ENCODE measurements around the gene PRTN3. TPM values are rescaled to one million over a fixed set of nuclear protein-coding genes. Genes with fewer than 3 reads are reported as not detected.

The PRTN3 gene
- total RNA-seq, 1 experiment from 2014 or later = 0.66 TPM

DNA sequence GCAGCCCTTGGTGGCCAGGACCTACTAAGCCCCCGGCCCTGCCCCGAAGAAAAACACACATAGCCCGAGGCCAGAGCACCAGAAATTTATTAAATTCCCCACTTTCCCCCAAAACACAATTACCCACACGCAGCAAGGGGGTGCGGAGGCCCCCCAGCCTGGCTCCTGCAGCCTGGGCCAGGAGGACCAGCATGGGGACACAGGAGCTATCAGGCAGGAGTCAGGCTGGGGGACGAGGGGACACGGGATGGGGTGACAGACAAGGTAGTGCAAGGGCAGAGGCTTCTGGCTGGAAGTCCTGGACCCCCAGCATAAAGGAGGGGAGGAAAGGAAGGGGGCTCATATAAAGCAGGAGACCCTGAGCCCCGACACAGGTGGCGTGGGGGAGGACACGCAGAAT, 55.6 kb downstream of the PRTN3 start:
- H3K27me3 ChIP-seq (ENCODE audit: control insufficient read depth, insufficient read depth, low read length) = no peaks in the 10 kb centered on the region
- DNase-seq = no peak
- no peaks in the 10 kb centered on the region; the same call in 1 of the 2 replicates for H3K36me3 ChIP-seq (replicated peaks; ENCODE audit: control insufficient read depth, insufficient read depth, low read length)
- no peak overlapping the region for H3K4me3 ChIP-seq (ENCODE audit: insufficient read depth, low read depth, low read length)

DNA sequence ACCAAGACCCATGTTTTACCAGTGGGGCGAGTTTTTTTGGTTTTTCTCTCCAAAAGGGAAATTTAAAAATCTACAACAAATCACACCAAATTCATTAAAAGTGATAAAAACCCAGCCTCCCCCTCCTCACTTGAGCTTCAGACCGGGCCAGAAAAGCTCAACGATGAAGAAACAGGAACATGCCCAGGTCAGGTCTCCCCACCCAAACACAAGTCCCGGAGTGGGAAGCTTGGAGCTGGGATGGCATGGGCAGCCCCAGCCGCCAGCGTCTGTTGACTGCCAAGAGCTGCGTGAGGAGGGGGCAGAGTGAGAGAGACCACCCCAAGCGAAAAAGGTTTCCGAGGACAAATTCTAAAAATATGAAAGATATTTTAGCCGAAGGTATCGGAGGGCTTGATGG, 56.2 kb downstream of the PRTN3 start:
- H3K36me3 ChIP-seq (replicated peaks; ENCODE audit: control insufficient read depth, insufficient read depth, low read length) = no peaks in the 10 kb centered on the region; the same call in 1 of the 2 replicates
- no peaks in the 10 kb centered on the region for H3K27me3 ChIP-seq (ENCODE audit: control insufficient read depth, insufficient read depth, low read length)
- H3K4me3 ChIP-seq (ENCODE audit: insufficient read depth, low read depth, low read length) = no peak overlapping the region
- no peak for DNase-seq

GRCh38 chr19:897442-898039, 56.7 kb downstream of the PRTN3 start:
- Histone ChIP-seq H3K27me3 (ENCODE audit: control insufficient read depth, insufficient read depth, low read length) (no peaks in the 10 kb centered on the region), H3K4me3 (ENCODE audit: insufficient read depth, low read depth, low read length) (no peak overlapping the region), H3K36me3 (replicated peaks; ENCODE audit: control insufficient read depth, insufficient read depth, low read length) (no peaks in the 10 kb centered on the region; the same call in 1 of the 2 replicates)
- DNase-seq = peak; percentile 87

Other genes with a start within 250 kb of the PRTN3 start
- 120 and 128 TPM in 2 replicates for gene POLRMT, start 207.5 kb upstream of the PRTN3 start, total RNA-seq (2014; rRNA removed; shearing (Covaris generic))
- gene FGF22, start 201.1 kb upstream of the PRTN3 start, total RNA-seq (2014; rRNA removed; shearing (Covaris generic)) = not detected in 2 replicates
- gene RNF126, start 177.8 kb upstream of the PRTN3 start, total RNA-seq (2014; rRNA removed; shearing (Covaris generic)) = 119 and 128 TPM in 2 replicates
- 7.4 and 9.7 TPM in 2 replicates for gene FSTL3, start 164.6 kb upstream of the PRTN3 start, total RNA-seq (2014; rRNA removed; shearing (Covaris generic))
- not detected in 2 replicates for gene PRSS57, start 145.5 kb upstream of the PRTN3 start, total RNA-seq (2014; rRNA removed; shearing (Covaris generic))
- gene PALM, start 132.1 kb upstream of the PRTN3 start, total RNA-seq (2014; rRNA removed; shearing (Covaris generic)) = 28.7 and 34.6 TPM in 2 replicates
- gene MISP, start 89.9 kb upstream of the PRTN3 start, total RNA-seq (2014; rRNA removed; shearing (Covaris generic)) = 0.11 and 0.31 TPM in 2 replicates
- gene PTBP1, start 43.5 kb upstream of the PRTN3 start, total RNA-seq (2014; rRNA removed; shearing (Covaris generic)) = 460 and 481 TPM in 2 replicates
- gene PLPPR3, start 19.0 kb upstream of the PRTN3 start, total RNA-seq (2014; rRNA removed; shearing (Covaris generic)) = 52.0 and 53.8 TPM in 2 replicates
- 0.85 and 1.3 TPM in 2 replicates for gene AZU1, start 13.2 kb upstream of the PRTN3 start, total RNA-seq (2014; rRNA removed; shearing (Covaris generic))
- gene ELANE, start 11.3 kb downstream of the PRTN3 start, total RNA-seq (2014; rRNA removed; shearing (Covaris generic)) = not detected in 2 replicates
- 1.4 and 1.5 TPM in 2 replicates for gene CFD, start 18.7 kb downstream of the PRTN3 start, total RNA-seq (2014; rRNA removed; shearing (Covaris generic))
- 29.5 and 36.2 TPM in 2 replicates for gene MED16, start 52.2 kb downstream of the PRTN3 start, total RNA-seq (2014; rRNA removed; shearing (Covaris generic))
- gene RNU6-9, start 52.5 kb downstream of the PRTN3 start, total RNA-seq (2014; rRNA removed; shearing (Covaris generic)) = not detected in 2 replicates
- 47.5 and 49.9 TPM in 2 replicates for gene R3HDM4, start 72.2 kb downstream of the PRTN3 start, total RNA-seq (2014; rRNA removed; shearing (Covaris generic))
- gene KISS1R, start 76.3 kb downstream of the PRTN3 start, total RNA-seq (2014; rRNA removed; shearing (Covaris generic)) = 0.67 and 1.4 TPM in 2 replicates
- gene ARID3A, start 85.0 kb downstream of the PRTN3 start, total RNA-seq (2014; rRNA removed; shearing (Covaris generic)) = 85.4 and 92.6 TPM in 2 replicates
- gene WDR18, start 143.3 kb downstream of the PRTN3 start, total RNA-seq (2014; rRNA removed; shearing (Covaris generic)) = 107 and 140 TPM in 2 replicates
- 0.03 and 0.07 TPM in 2 replicates for gene GRIN3B, start 159.4 kb downstream of the PRTN3 start, total RNA-seq (2014; rRNA removed; shearing (Covaris generic))
- gene TMEM259, start 180.1 kb downstream of the PRTN3 start, total RNA-seq (2014; rRNA removed; shearing (Covaris generic)) = 153 and 185 TPM in 2 replicates
- not detected in 2 replicates for gene RNU6-2, start 180.5 kb downstream of the PRTN3 start, total RNA-seq (2014; rRNA removed; shearing (Covaris generic))
- 440 and 495 TPM in 2 replicates for gene CNN2, start 185.6 kb downstream of the PRTN3 start, total RNA-seq (2014; rRNA removed; shearing (Covaris generic))
- gene ABCA7, start 199.1 kb downstream of the PRTN3 start, total RNA-seq (2014; rRNA removed; shearing (Covaris generic)) = 17.9 and 19.7 TPM in 2 replicates
- 46.0 and 48.7 TPM in 2 replicates for gene ARHGAP45, start 226.2 kb downstream of the PRTN3 start, total RNA-seq (2014; rRNA removed; shearing (Covaris generic))